OCI-LY7 (cell line): ENCODE results near the gene F13A1. TPM values are rescaled to one million over a fixed set of nuclear protein-coding genes. Genes with fewer than 3 reads are reported as not detected.
"Not testable (repeated sequence)": the region's sequence is repeated elsewhere in the genome, so short reads cannot be mapped to it uniquely, and the experiment has no call there.

Experiments used
- BruUV-seq: library from RNA; stranded (reverse); fragments of 400-500 nt; replicated peaks from 2 replicates; lab custom pipeline; 2021; lab: Mats Ljungman, UMichigan
- CTCF ChIA-PET: fragments of 300-600 bp; sonication (Branson Sonifier 250); formaldehyde crosslinking; loops from one replicate; lab custom pipeline; 2022; ENCODE audit warnings: antibody characterized with exemption; ENCODE audit not compliant: unreplicated experiment; lab: Charles Lee
- POLR2A ChIA-PET: fragments of 300-600 bp; sonication (Branson Sonifier 250); formaldehyde crosslinking; loops from one replicate; lab custom pipeline; 2022; ENCODE audit warnings: antibody characterized with exemption; lab: Charles Lee
- DNase-seq: peaks from one replicate; pipeline ENCODE4 v3.0.0-alpha.2; 2015; ENCODE audit warnings: low spot score
- H2AFZ ChIP-seq: fragments of 200-600 bp; sonication (generic), shearing (Covaris generic); 2 replicates; pipeline ENCODE4 v1.6.1; 2014; ENCODE audit warnings: mild to moderate bottlenecking, antibody characterized with exemption, low read length, moderate library complexity
- H3K27ac ChIP-seq: fragments of 200-600 bp; sonication (generic); 2 replicates; pipeline ENCODE4 v1.5.1; 2014; ENCODE audit warnings: mixed run types, low read depth, mild to moderate bottlenecking, moderate library complexity, low read length, inconsistent platforms; ENCODE audit not compliant: poor library complexity, severe bottlenecking
- H3K36me3 ChIP-seq: fragments of 200-600 bp; sonication (generic); 2 replicates; pipeline ENCODE4 v1.6.1; 2014; ENCODE audit warnings: mild to moderate bottlenecking, antibody characterized with exemption, low read length, moderate library complexity, mixed read lengths; ENCODE audit not compliant: insufficient read depth
- H3K4me1 ChIP-seq: fragments of 200-600 bp; sonication (generic); 2 replicates; pipeline ENCODE4 v1.5.1; 2014; ENCODE audit warnings: mild to moderate bottlenecking, low read length; ENCODE audit not compliant: insufficient read depth, poor library complexity, severe bottlenecking
- H3K4me2 ChIP-seq: fragments of 200-600 bp; sonication (generic); 2 replicates; pipeline ENCODE4 v1.6.1; 2014; ENCODE audit warnings: mild to moderate bottlenecking, low read length
- H3K4me3 ChIP-seq: fragments of 200-600 bp; sonication (generic); 2 replicates; pipeline ENCODE4 v1.5.1; 2014; ENCODE audit warnings: mild to moderate bottlenecking, low read depth, low read length; ENCODE audit not compliant: poor library complexity, severe bottlenecking
- H3K79me2 ChIP-seq: fragments of 200-600 bp; sonication (generic); 2 replicates; pipeline ENCODE4 v1.6.1; 2016; ENCODE audit warnings: low read depth, mild to moderate bottlenecking, low read length, moderate library complexity, mixed read lengths; ENCODE audit not compliant: insufficient read depth
- H3K9me2 ChIP-seq: fragments of 200-600 bp; sonication (generic); 2 replicates; pipeline ENCODE4 v1.6.1; 2016; ENCODE audit warnings: mild to moderate bottlenecking, low read length, mixed read lengths; ENCODE audit not compliant: insufficient read depth
- H3K9me3 ChIP-seq: fragments of 200-600 bp; sonication (generic); 2 replicates; pipeline ENCODE4 v1.6.1; 2014; ENCODE audit warnings: mild to moderate bottlenecking, mixed run types, low read length, mixed read lengths
- H4K20me1 ChIP-seq: fragments of 200-600 bp; sonication (generic); 2 replicates; pipeline ENCODE4 v1.6.1; 2014; ENCODE audit warnings: mild to moderate bottlenecking, antibody characterized with exemption, low read length, moderate library complexity, mixed read lengths; ENCODE audit not compliant: insufficient read depth
- CTCF ChIP-seq: fragments of 200-600 bp; sonication (generic); conservative IDR thresholded peaks from 2 replicates; pipeline ENCODE4 v1.5.1; 2014; ENCODE audit warnings: mild to moderate bottlenecking, antibody characterized with exemption, low read length, moderate library complexity, mixed read lengths
- EZH2phosphoT487 ChIP-seq: fragments of 200-600 bp; sonication (generic); IDR thresholded peaks from 2 replicates; pipeline ENCODE4 v1.6.1; 2018; ENCODE audit warnings: low read depth, borderline replicate concordance, mild to moderate bottlenecking, mixed run types, antibody characterized with exemption, low read length, moderate library complexity, mixed read lengths
- intact Hi-C: fragments of 100-400 bp; cut with micrococcal nuclease; formaldehyde crosslinking; loops from one replicate; pipeline ENCODE4 v1.10.0; 2022; ENCODE audit not compliant: unreplicated experiment
- total RNA-seq, 2 experiments: library from RNA; depleted of rRNA in 1 of 2; stranded (reverse); fragments of >200 nt in 1 of 2; shearing (Covaris generic) in 1 of 2; gene quantifications; 2 replicates each; pipeline ENCODE4 v1.2.3, GENCODE V29; 2014 to 2022

F13A1 gene
- total RNA-seq, 2 experiments from 2014 or later, result 0.13 to 0.63 TPM

- no peak overlapping the region for H3K27ac ChIP-seq
- H4K20me1 ChIP-seq, result no peaks in the 10 kb centered on the region
- CTCF ChIA-PET, result no interaction called here
- H3K36me3 ChIP-seq, result no peaks in the 10 kb centered on the region
- TF ChIP-seq EZH2phosphoT487, result no peak
- TF ChIP-seq CTCF, result no peak
- no TSS peak for BruUV-seq
- peaks cover 7% of the 10 kb centered on the region; the same call in 1 of the 2 replicates for H3K9me3 ChIP-seq
- DNase-seq, result no peak
- no peak overlapping the region for H3K4me3 ChIP-seq
- intact Hi-C loops, result no loop called here
- POLR2A ChIA-PET, result interaction anchor here (0.5 to 1.3 kb wide), 5 partner anchors 13 to 167 kb away, joined by 3 to 5 read pairs (median 4); no protein-coding TSS in a partner anchor
- peaks cover 6% of the 10 kb centered on the region for H3K4me1 ChIP-seq
- H2AFZ ChIP-seq, result peak overlapping the region; percentile 36; the same call in 1 of the 2 replicates
- H3K79me2 ChIP-seq, result no peaks in the 10 kb centered on the region
- no peak overlapping the region for H3K4me2 ChIP-seq
- H3K9me2 ChIP-seq, result no peaks in the 10 kb centered on the region
Measured at GRCh38 chr6:6305575-6305974, 14.9 kb downstream of the F13A1 start.

DNA sequence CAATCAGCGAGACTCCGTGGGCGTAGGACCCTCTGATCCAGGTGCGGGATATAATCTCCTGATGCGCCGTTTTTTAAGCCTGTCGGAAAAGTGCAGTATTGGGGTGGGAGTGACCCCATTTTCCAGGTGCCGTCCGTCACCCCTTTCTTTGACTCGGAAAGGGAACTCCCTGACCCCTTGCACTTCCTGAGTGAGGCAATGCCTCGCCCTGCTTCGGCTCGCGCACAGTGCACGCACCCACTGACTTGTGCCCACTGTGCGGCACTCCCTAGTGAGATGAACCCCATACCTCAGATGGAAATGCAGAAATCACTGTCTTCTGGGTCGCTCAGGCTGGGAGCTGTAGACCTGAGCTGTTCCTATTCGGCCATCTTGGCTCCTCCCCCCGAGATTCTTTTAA, 20.1 kb downstream of the F13A1 start:
- H3K4me3 ChIP-seq, POLR2A ChIA-PET, intact Hi-C loops: not testable (repeated sequence)

GRCh38 chr6:6293317-6293716, 27.1 kb downstream of the F13A1 start:
- ChIA-PET CTCF (interaction anchor here (0.5 kb wide), 1 partner anchor 43 kb away, joined by 3 read pairs; no protein-coding TSS in a partner anchor), POLR2A (interaction anchor here (0.6 to 2.1 kb wide), 3 partner anchors 8 to 1100 kb away, joined by 3 to 7 read pairs (median 3); no protein-coding TSS in a partner anchor)
- no peaks in the 10 kb centered on the region for H3K36me3 ChIP-seq
- H3K4me1 ChIP-seq, result peaks cover 3% of the 10 kb centered on the region
- no peak for DNase-seq
- TF ChIP-seq CTCF (no peak), EZH2phosphoT487 (no peak)
- H3K4me2 ChIP-seq, result no peak overlapping the region
- intact Hi-C loops, result no loop called here
- H3K9me2 ChIP-seq, result no peaks in the 10 kb centered on the region
- H3K4me3 ChIP-seq, result no peak overlapping the region
- BruUV-seq, result no TSS peak
- H2AFZ ChIP-seq, result 0 out of 2 replicates have a peak overlapping the region, but pooled peaks have one; percentile 1
- no peak overlapping the region for H3K27ac ChIP-seq
- no peaks in the 10 kb centered on the region for H4K20me1 ChIP-seq
- no peaks in the 10 kb centered on the region for H3K9me3 ChIP-seq
- no peaks in the 10 kb centered on the region for H3K79me2 ChIP-seq

More for the DNA sequence above, 20.1 kb downstream of the F13A1 start:
- H3K4me1 ChIP-seq, H3K4me2 ChIP-seq, H3K27ac ChIP-seq, H3K9me2 ChIP-seq, H3K9me3 ChIP-seq, CTCF ChIA-PET, DNase-seq, H3K79me2 ChIP-seq, H4K20me1 ChIP-seq, BruUV-seq, H3K36me3 ChIP-seq, H2AFZ ChIP-seq: not testable (repeated sequence)
